Hepatocyte (in vitro differentiated cells): Measurements from ENCODE around the gene CHST11.

Experiments used
- EZH2 ChIP-seq: fragments of 200-600 bp; sonication (generic); IDR thresholded peaks from 2 replicates; pipeline ENCODE4 v1.6.1; 2016; ENCODE audit warnings: antibody characterized with exemption, mild to moderate bottlenecking, borderline replicate concordance
- EZH2phosphoT487 ChIP-seq: fragments of 200-600 bp; sonication (generic); IDR thresholded peaks from one replicate; pipeline ENCODE4 v1.6.1; 2018; ENCODE audit warnings: antibody characterized with exemption, mild to moderate bottlenecking, low read depth, moderate library complexity; ENCODE audit not compliant: unreplicated experiment, severe bottlenecking
- TF ChIP-seq, protein P1 (sequence below): fragments of 200-600 bp; sonication (generic); IDR thresholded peaks from 2 replicates; pipeline ENCODE4 v1.5.1; 2016; ENCODE audit warnings: antibody characterized with exemption, mild to moderate bottlenecking; ENCODE audit not compliant: poor library complexity

DNA sequence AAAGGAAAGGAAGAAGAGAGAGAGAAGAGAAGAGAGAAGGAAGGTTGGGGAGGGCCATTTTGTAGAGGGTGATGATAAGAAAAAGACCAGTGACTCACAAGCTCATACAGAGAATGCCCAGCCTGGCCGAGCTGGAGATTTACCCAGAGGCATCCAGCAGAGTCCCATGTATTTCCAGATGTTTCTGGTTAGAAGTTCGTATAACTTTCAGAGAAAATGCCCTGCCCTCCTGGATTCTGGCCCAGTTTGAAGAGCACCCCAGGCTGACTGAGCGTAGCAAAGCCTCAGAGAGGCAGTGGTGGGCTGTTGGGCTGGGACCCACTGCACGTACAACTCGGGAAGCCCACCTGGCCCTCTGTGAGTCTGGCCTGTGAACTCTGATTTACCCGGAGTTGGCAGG, 279.6 kb downstream of the CHST11 start:
- TF ChIP-seq EZH2phosphoT487 (no peak), EZH2 (no peak)
- TF ChIP-seq, protein P1, sequence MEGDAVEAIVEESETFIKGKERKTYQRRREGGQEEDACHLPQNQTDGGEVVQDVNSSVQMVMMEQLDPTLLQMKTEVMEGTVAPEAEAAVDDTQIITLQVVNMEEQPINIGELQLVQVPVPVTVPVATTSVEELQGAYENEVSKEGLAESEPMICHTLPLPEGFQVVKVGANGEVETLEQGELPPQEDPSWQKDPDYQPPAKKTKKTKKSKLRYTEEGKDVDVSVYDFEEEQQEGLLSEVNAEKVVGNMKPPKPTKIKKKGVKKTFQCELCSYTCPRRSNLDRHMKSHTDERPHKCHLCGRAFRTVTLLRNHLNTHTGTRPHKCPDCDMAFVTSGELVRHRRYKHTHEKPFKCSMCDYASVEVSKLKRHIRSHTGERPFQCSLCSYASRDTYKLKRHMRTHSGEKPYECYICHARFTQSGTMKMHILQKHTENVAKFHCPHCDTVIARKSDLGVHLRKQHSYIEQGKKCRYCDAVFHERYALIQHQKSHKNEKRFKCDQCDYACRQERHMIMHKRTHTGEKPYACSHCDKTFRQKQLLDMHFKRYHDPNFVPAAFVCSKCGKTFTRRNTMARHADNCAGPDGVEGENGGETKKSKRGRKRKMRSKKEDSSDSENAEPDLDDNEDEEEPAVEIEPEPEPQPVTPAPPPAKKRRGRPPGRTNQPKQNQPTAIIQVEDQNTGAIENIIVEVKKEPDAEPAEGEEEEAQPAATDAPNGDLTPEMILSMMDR = peak; percentile 20
